ENCODE measurements around the gene NBEA. TPM values are rescaled to one million over a fixed set of nuclear protein-coding genes. Genes with fewer than 3 reads are reported as not detected.

NBEA gene
- total RNA-seq, 4 donors from 2014 or later: 0.34 to 10.3 (median 2.4) TPM

- H3K4me3 ChIP-seq: no peak overlapping the region
- no peaks in the 10 kb centered on the region for H3K36me3 ChIP-seq
- no peaks in the 10 kb centered on the region for H3K9me3 ChIP-seq
- no peaks in the 10 kb centered on the region for H3K27me3 ChIP-seq
- intact Hi-C loops (cut with DNase I): no loop called here
- TF ChIP-seq, protein P1, sequence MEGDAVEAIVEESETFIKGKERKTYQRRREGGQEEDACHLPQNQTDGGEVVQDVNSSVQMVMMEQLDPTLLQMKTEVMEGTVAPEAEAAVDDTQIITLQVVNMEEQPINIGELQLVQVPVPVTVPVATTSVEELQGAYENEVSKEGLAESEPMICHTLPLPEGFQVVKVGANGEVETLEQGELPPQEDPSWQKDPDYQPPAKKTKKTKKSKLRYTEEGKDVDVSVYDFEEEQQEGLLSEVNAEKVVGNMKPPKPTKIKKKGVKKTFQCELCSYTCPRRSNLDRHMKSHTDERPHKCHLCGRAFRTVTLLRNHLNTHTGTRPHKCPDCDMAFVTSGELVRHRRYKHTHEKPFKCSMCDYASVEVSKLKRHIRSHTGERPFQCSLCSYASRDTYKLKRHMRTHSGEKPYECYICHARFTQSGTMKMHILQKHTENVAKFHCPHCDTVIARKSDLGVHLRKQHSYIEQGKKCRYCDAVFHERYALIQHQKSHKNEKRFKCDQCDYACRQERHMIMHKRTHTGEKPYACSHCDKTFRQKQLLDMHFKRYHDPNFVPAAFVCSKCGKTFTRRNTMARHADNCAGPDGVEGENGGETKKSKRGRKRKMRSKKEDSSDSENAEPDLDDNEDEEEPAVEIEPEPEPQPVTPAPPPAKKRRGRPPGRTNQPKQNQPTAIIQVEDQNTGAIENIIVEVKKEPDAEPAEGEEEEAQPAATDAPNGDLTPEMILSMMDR (IDR thresholded peaks at IDR 0.05): no peak
- no peak for TF ChIP-seq POLR2A (IDR thresholded peaks at IDR 0.05)
- H3K4me1 ChIP-seq: no peaks in the 10 kb centered on the region
- WGBS, 2 donors: 50 to 71% methylated on average over 2 of the region's 2 CpGs
- no peak overlapping the region for H3K27ac ChIP-seq
- no peak for DNase-seq
Measured at GRCh38 chr13:35025314-35025713, 83.2 kb downstream of the NBEA start.

DNA sequence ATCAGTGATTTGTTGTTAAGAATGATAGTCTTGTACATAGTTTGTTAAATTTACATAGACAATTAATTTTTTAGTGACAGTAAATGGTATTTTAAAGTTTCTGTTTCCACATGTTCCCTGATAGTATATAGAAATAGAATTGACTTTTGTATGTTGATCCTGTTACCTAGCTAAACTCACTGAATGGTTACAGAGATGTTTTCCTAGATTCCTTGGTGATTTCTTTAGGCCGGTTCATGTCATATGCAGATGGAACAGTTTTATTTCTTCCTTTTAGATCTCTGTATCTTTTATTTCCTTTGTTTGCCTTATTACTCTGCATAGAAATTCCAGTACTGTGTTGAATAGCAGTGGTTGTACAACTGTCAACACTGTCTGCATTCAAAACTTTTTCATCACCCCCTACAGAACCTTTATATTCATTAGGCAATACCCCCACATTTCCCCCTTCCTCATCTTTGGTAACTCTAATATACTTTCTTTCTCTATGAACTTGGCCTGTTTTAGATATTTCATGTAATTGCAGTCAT is 86.3 kb downstream of the NBEA start:
- intact Hi-C loops (cut with DNase I): no loop called here
- H3K9me3 ChIP-seq: peaks cover 0 to 12% (median 5%) of the 10 kb centered on the region in 3 donors
- 79 to 95% methylated on average over 1 of the region's 1 CpG for WGBS, 2 donors
- H3K4me1 ChIP-seq: no peaks in the 10 kb centered on the region
- H3K27ac ChIP-seq: no peak overlapping the region
- no peak overlapping the region for H3K4me3 ChIP-seq
- DNase-seq: no peak
- no peaks in the 10 kb centered on the region for H3K27me3 ChIP-seq
- no peaks in the 10 kb centered on the region for H3K36me3 ChIP-seq
- TF ChIP-seq POLR2A (IDR thresholded peaks at IDR 0.05): no peak
- TF ChIP-seq, protein P1 (IDR thresholded peaks at IDR 0.05): no peak

- WGBS, 2 donors: 73 to 86% methylated on average over 1 to 3 of the region's 3 CpGs
- H3K4me3 ChIP-seq: no peak overlapping the region
- H3K9me3 ChIP-seq: no peaks in the 10 kb centered on the region
- no peaks in the 10 kb centered on the region for H3K27me3 ChIP-seq
- H3K36me3 ChIP-seq: no peaks in the 10 kb centered on the region
- no peak overlapping the region for H3K27ac ChIP-seq
- intact Hi-C loops (cut with DNase I): no loop called here
- no peak for TF ChIP-seq POLR2A (IDR thresholded peaks at IDR 0.05)
- TF ChIP-seq, protein P1 (IDR thresholded peaks at IDR 0.05): no peak
- no peak for DNase-seq
- no peaks in the 10 kb centered on the region for H3K4me1 ChIP-seq
Measured at GRCh38 chr13:35039012-35039411, 96.9 kb downstream of the NBEA start.

DNA sequence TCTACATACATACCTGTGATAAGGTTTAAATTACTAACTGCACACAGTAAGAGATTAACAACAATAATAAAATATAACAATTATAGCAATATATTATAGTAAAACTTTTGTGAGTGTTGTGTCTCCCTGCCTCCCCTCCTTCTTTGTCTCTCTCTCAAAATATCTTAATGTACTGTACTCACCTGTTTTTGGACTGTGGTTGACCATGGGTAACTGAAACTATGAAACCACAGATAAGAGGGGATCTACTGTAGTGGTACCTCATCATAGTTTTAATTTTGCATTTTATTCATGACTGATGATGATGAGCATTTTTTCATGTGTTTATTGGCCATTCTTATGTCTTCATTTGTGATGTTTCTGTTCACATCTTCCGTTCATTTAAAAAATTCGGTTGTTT is 104.5 kb downstream of the NBEA start:
- Histone ChIP-seq H3K27me3 (no peaks in the 10 kb centered on the region), H3K36me3 (no peaks in the 10 kb centered on the region), H3K27ac (no peak overlapping the region), H3K9me3 (no peaks in the 10 kb centered on the region), H3K4me3 (no peak overlapping the region), H3K4me1 (no peaks in the 10 kb centered on the region)
- intact Hi-C loops (cut with DNase I): no loop called here
- no peak for DNase-seq
- 61 to 83% methylated on average over 2 of the region's 2 CpGs for WGBS, 2 donors
- no peak for TF ChIP-seq POLR2A (IDR thresholded peaks at IDR 0.05)
- TF ChIP-seq, protein P1 (IDR thresholded peaks at IDR 0.05): no peak

- Histone ChIP-seq H3K27me3 (no peaks in the 10 kb centered on the region), H3K4me1 (no peaks in the 10 kb centered on the region), H3K36me3 (no peaks in the 10 kb centered on the region), H3K27ac (no peak overlapping the region), H3K4me3 (no peak overlapping the region), H3K9me3 (no peaks in the 10 kb centered on the region)
- WGBS, 2 donors: 88 to 90% methylated on average over 5 of the region's 5 CpGs
- DNase-seq: no peak
- TF ChIP-seq, protein P1 (IDR thresholded peaks at IDR 0.05): no peak
- TF ChIP-seq POLR2A (IDR thresholded peaks at IDR 0.05): no peak
- intact Hi-C loops (cut with DNase I): no loop called here
Measured at GRCh38 chr13:35055705-35056104, 113.6 kb downstream of the NBEA start.
